ENCODE results near the gene PIK3R3.
"Not testable (repeated sequence)": the region's sequence is repeated elsewhere in the genome, so short reads cannot be mapped to it uniquely, and the experiment has no call there.

The PIK3R3 gene

DNA sequence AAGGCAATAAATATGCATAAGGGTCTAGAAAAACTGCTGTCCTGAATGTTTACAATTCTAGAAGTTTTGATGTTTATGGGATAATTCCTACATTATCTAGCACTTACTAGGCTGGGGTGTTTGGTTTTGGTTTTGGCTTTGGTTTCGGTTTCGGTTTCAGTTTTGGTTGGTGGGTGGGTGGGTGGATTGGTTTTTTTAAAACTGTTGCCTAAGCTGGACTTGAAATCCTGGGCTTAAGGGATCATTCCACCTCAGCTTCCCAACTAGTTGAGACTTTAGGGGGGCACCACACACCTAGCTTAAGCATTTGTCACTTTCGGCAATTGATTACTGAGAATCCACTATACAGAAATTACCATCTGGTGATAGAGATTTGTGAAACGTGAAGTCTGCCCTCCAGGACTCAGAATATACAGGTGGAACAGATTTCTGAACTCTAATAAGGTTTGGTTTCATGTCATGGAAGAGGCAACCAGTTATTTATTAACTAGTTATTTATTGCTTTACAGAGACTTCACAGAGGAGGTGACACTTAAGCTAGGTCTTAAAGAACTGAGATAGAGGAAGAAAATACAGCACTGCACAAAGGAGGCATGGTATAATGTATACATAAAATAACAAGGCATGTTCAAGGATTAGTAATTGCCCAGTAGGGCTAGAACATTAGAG, 69.6 kb downstream of the PIK3R3 start:
- no peak for DNase-seq

DNA sequence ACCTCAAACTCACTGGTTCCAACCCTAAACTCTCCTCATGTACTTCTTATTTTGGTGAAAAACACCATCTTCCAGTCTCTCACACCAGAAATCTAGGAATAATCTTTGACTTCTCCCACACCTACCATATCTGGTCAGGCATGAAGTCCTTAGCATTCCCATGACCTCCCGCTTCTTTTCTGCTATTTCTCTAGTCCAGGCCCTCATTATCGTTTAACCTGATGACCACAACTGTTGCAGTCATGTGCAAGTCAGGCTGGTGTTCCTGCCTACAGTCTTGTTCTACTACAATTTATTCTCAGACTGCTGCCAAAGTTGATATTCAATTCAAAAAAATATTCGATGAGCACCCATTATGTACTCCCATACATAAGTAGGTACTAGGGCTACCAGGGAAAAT, 71.3 kb downstream of the PIK3R3 start:
- DNase-seq, result no peak

GRCh38 chr1:46058936-46059335, 73.5 kb downstream of the PIK3R3 start:
- DNase-seq, result no peak

DNA sequence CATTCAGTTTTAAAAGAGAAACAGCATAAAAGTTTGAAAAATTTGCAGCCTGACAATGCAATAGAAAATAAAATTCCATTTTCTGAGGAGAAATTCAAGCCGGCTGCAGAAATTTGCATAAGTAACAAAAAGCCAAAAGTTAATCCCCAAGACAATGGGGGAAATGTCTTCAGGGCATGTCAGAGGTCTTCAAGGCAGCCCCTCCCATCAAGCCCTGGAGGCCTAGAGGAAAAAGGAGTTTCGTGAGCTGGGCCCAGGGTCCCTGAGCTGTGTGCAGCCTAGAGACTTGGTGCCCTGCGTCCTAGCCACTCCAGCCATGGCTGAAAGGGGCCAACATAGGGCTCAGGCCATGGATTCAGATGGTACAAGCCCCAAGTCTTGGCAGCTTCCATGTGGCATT, 74.6 kb downstream of the PIK3R3 start:
- no peak for DNase-seq

GRCh38 chr1:46057215-46057614, 75.2 kb downstream of the PIK3R3 start:
- DNase-seq, result not testable (repeated sequence)

- no peak for DNase-seq
Observed at GRCh38 chr1:46056325-46056724, 76.1 kb downstream of the PIK3R3 start.

- DNase-seq, result no peak
Observed at GRCh38 chr1:46053734-46054133, 78.7 kb downstream of the PIK3R3 start.

DNA sequence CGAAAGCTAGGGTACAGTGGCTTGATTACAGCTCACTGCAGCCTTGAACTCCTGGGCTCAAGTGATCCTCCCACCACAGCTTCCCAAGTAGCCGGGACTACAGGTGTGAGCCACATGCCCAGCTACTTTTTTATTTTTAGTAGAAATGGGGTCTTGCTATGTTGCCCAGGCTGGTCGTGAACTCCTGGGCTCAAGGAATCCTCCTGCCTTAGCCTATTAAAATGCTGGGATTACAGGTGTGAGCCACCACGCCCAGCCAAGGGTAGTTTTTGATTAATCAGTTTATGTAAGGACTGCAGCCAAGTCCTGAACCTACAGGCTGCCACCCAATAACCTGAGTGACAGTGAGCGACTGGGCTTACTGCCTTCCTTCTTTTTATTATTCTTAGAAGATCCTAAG, 88.3 kb downstream of the PIK3R3 start:
- no peak for DNase-seq

- DNase-seq, result no peak
Observed at GRCh38 chr1:46043458-46044017, 88.9 kb downstream of the PIK3R3 start.

DNA sequence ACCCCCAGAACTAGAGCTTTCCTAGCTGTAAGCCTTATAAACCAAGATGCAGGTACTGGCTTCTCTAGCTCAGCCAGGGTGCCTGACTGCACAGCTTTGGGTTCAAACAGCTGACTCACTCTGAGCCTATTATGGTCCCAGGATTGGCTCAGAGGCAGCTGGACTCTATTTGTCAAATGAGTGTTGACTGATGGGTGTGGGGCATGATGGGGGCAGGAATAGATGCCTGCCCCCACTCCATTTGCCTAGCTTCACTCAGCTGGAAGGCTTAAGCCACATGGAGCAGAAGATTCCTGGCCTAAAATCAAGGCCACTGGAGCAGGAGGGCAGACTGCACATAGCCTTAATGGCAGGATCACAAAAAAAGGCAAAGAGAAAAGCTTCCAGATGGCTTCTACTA, 90.5 kb downstream of the PIK3R3 start:
- no peak for DNase-seq

- no peak for DNase-seq
Observed at GRCh38 chr1:46041551-46041950, 90.9 kb downstream of the PIK3R3 start.

- DNase-seq, result no peak
Observed at GRCh38 chr1:46039571-46040052, 92.8 kb downstream of the PIK3R3 start.

GRCh38 chr1:46036894-46037839, 95.3 kb downstream of the PIK3R3 start:
- DNase-seq, result peak; percentile 90

DNA sequence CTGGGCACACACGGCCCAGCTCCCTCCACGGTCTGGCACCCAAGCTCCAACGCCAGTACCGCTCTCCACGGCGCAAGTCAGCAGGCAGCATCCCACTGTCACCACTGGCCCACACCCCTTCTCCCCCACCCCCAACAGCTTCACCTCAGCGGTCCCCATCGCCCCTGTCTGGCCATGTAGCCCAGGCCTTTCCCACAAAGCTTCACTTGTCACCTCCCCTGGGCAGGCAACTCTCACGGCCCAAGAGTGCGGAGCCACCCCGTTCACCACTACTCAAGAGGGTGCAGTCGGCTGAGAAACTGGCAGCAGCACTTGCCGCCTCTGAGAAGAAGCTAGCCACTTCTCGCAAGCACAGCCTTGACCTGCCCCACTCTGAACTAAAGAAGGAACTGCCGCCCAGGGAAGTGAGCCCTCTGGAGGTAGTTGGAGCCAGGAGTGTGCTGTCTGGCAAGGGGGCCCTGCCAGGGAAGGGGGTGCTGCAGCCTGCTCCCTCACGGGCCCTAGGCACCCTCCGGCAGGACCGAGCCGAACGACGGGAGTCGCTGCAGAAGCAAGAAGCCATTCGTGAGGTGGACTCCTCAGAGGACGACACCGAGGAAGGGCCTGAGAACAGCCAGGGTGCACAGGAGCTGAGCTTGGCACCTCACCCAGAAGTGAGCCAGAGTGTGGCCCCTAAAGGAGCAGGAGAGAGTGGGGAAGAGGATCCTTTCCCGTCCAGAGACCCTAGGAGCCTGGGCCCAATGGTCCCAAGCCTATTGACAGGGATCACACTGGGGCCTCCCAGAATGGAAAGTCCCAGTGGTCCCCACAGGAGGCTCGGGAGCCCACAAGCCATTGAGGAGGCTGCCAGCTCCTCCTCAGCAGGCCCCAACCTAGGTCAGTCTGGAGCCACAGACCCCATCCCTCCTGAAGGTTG, 97.6 kb downstream of the PIK3R3 start:
- no peak for DNase-seq

DNA sequence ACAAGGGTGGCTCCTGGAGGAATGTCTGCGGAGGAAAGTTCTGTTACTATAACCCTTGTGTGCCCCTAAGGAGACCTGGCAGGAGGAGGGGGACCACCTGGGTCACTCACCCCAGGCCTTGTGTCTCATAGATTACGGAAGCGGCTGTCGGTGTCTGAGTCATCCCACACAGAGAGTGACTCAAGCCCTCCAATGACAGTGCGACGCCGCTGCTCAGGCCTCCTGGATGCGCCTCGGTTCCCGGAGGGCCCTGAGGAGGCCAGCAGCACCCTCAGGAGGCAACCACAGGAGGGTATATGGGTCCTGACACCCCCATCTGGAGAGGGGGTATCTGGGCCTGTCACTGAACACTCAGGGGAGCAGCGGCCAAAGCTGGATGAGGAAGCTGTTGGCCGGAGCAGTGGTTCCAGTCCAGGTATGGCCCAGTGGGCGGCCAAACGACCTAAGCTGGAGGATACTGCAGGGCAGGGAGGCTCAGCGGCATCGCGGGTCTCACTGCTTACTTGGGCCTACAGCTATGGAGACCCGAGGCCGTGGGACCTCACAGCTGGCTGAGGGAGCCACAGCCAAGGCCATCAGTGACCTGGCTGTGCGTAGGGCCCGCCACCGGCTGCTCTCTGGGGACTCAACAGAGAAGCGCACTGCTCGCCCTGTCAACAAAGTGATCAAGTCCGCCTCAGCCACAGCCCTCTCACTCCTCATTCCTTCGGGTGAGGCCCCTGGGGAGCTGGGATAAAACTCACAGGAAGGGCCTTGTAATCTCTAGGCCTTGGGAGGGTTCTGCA, 101.4 kb downstream of the PIK3R3 start:
- no peak for DNase-seq

DNA sequence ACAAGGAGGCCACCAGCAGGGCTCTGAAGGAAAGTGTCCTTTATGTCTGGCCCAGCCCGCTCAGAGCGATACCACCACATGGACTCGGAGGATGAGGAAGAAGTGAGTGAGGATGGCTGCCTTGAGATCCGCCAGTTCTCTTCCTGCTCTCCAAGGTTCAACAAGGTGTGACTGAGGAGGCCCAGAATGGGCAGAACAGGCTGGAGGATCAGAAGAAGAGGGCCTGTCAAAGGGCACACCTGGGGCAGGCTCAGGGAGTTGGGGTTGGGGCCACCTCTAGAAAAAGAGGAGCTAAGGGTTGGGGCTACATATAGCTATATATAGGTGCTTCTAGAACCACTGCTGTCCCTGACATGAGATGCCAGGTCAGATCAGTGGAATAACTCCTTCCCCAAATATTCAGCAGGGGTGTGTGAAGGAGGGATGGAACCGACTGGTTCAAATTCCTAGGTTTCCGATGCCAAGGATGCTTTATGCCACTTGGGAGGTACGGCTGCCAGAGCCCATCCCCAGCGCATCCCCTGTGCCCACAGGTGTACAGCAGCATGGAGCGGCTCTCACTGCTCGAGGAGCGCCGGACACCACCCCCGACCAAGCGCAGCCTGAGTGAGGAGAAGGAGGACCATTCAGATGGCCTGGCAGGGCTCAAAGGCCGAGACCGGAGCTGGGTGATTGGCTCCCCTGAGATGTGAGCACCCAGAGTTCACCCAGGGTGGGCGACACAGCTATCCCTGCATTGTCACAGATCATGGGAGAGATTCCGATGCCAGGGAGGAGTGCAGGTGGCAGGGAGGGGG, 102.2 kb downstream of the PIK3R3 start:
- no peak for DNase-seq

DNA sequence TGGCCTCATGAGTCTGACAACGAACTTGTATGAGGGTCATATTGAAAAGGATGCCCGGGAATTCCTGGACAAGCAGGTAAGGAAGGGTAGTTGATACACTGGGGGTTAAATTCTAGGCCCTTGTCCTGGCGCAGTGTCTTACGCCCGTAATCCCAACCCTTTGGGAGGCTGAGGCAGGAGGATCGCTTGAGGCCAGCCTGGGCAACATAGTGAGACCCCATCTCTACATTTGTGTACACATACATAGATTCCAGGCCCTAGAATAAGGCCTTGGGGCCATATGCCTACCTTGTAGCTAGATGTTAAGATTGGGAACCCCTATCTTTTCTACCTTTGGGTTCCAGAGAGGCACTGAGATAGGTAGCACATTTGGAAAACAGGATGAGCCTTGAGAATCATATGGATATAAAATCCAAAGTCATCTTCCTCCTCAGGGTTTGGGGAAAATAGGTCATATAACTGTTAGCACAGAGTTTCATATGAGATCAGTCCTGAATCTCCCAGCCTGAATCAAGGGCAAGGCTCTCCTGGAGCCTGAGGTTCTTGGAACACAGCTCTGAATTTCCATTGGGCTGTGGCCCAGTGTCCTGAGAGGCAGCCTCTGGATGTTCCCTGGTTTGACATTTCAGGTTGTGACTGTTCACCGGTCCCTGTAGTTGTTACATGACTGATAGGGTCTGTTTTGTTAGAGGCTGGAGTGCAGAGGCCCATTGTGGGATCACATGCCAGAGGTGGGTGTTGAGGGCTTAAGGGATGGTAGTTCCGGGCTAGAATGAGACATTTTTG, 104.4 kb downstream of the PIK3R3 start:
- no peak for DNase-seq

GRCh38 chr1:46026531-46026930, 105.9 kb downstream of the PIK3R3 start:
- no peak for DNase-seq

DNA sequence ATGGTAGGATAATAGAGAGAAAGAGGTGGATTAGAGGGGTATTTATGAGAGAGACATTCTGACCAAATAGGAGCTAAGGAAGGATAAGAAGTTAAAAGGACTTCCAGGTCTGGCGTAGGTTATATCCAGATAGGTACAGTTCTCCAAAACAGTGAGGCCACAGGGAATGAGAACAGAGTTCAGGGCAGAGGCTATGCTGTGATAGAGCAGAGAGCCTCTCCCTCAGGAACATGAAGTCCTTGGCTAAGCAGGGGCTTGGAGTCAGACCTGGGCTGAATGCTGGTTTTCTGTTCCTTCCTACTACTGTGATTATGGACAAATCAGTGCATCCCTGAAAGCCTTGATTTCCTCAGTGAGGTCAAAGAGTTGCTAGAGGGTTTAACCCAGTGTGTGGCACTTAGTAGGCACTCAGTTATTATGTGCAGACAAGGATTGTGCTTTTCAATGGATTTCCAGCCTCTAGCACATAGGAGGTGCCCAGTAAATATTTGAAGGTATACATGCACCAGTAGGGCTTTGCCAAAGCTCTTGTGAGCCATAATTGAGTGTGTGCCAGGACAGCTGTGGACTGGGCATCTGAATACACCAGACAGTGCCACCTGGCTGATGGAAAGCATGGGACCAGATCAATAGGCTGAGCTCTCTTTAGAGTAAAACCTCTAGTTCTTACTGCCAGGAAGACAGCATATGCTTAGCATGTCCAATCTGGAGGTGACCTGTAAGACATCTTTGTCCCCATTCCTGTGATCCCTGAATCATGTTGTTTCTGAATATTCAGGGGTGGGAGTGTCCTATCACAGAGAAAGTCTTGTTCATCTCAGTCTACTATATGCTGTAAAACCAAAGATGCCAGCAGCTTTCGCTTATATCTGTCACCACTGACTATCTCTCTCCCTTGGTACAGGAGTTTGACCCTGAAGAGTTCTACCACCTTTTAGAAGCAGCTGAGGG, 111.1 kb downstream of the PIK3R3 start:
- DNase-seq, result no peak

Measured in right forelimb (tissue), 1 donor.